Astrocyte (in vitro differentiated cells and primary cell): ENCODE data around the gene PVALEF.

Experiments
- CTCF ChIP-seq: IDR thresholded peaks from 2 replicates; pipeline ENCODE4 v1.5.1; 2011; ENCODE audit warnings: low read depth, mild to moderate bottlenecking, inconsistent platforms, low read length, moderate library complexity; ENCODE audit not compliant: insufficient read depth
- EZH2 ChIP-seq: IDR thresholded peaks from 2 replicates; pipeline ENCODE4 v1.6.1; 2012; ENCODE audit warnings: mild to moderate bottlenecking, low read length, inconsistent platforms; ENCODE audit not compliant: insufficient read depth

GRCh38 chr17:81118308-81119221, 46.7 kb upstream of the PVALEF start:
- TF ChIP-seq CTCF (no peak), EZH2 (no peak)
